IPS-15b (cell line): ENCODE measurements around the gene ATMIN.

Experiments
- H3K27me3 ChIP-seq: one replicate; pipeline ENCODE4 v1.6.1; 2013; ENCODE audit warnings: low read length; ENCODE audit not compliant: control insufficient read depth, insufficient read depth
- H3K36me3 ChIP-seq: one replicate; pipeline ENCODE4 v1.6.1; 2013; ENCODE audit warnings: low read length; ENCODE audit not compliant: control insufficient read depth, insufficient read depth
- H3K4me1 ChIP-seq: one replicate; pipeline ENCODE4 v1.6.1; 2013; ENCODE audit warnings: mild to moderate bottlenecking, low read length; ENCODE audit not compliant: control insufficient read depth, insufficient read depth
- H3K4me3 ChIP-seq: one replicate; pipeline ENCODE4 v1.5.1; 2013; ENCODE audit warnings: low read depth, low read length
- H3K9ac ChIP-seq: one replicate; pipeline ENCODE4 v1.6.1; 2013; ENCODE audit warnings: low read depth, mild to moderate bottlenecking, low read length
- H3K9me3 ChIP-seq: one replicate; pipeline ENCODE4 v1.6.1; 2013; ENCODE audit warnings: mild to moderate bottlenecking, low read length; ENCODE audit not compliant: control insufficient read depth, insufficient read depth

Gene ATMIN

GRCh38 chr16:80996688-80997138 lies 38.9 kb upstream of the ATMIN start:
- Histone ChIP-seq H3K4me3 (no peak overlapping the region), H3K9ac (no peak overlapping the region), H3K4me1 (no peaks in the 10 kb centered on the region), H3K27me3 (no peaks in the 10 kb centered on the region), H3K36me3 (no peaks in the 10 kb centered on the region), H3K9me3 (no peaks in the 10 kb centered on the region)

- no peaks in the 10 kb centered on the region for H3K27me3 ChIP-seq
- H3K4me1 ChIP-seq = no peaks in the 10 kb centered on the region
- H3K9me3 ChIP-seq = no peaks in the 10 kb centered on the region
- no peak overlapping the region for H3K9ac ChIP-seq
- no peak overlapping the region for H3K4me3 ChIP-seq
- H3K36me3 ChIP-seq = no peaks in the 10 kb centered on the region
These were observed 38.4 kb upstream of the ATMIN start for GRCh38 chr16:80997139-80997798.

- Histone ChIP-seq H3K9ac (no peak overlapping the region), H3K27me3 (no peaks in the 10 kb centered on the region), H3K9me3 (no peaks in the 10 kb centered on the region), H3K4me1 (no peaks in the 10 kb centered on the region), H3K36me3 (no peaks in the 10 kb centered on the region), H3K4me3 (no peak overlapping the region)
These were observed 37.5 kb upstream of the ATMIN start for GRCh38 chr16:80997964-80998620.

- Histone ChIP-seq H3K4me3 (no peak overlapping the region), H3K9ac (no peak overlapping the region), H3K27me3 (no peaks in the 10 kb centered on the region), H3K4me1 (no peaks in the 10 kb centered on the region), H3K36me3 (no peaks in the 10 kb centered on the region), H3K9me3 (no peaks in the 10 kb centered on the region)
These were observed 34.8 kb upstream of the ATMIN start for GRCh38 chr16:81000873-81001272.

- Histone ChIP-seq H3K36me3 (no peaks in the 10 kb centered on the region), H3K9me3 (no peaks in the 10 kb centered on the region), H3K27me3 (no peaks in the 10 kb centered on the region), H3K4me1 (no peaks in the 10 kb centered on the region), H3K9ac (no peak overlapping the region), H3K4me3 (no peak overlapping the region)
These were observed 34.3 kb upstream of the ATMIN start for GRCh38 chr16:81001330-81001729.

- Histone ChIP-seq H3K9ac (no peak overlapping the region), H3K27me3 (no peaks in the 10 kb centered on the region), H3K36me3 (no peaks in the 10 kb centered on the region), H3K4me1 (no peaks in the 10 kb centered on the region), H3K4me3 (no peak overlapping the region), H3K9me3 (no peaks in the 10 kb centered on the region)
These were observed 32.6 kb upstream of the ATMIN start for GRCh38 chr16:81003064-81003463.

- Histone ChIP-seq H3K9ac (no peak overlapping the region), H3K36me3 (no peaks in the 10 kb centered on the region), H3K4me3 (no peak overlapping the region), H3K9me3 (no peaks in the 10 kb centered on the region), H3K4me1 (no peaks in the 10 kb centered on the region), H3K27me3 (no peaks in the 10 kb centered on the region)
These were observed 31.8 kb upstream of the ATMIN start for GRCh38 chr16:81003610-81004460.

- no peak overlapping the region for H3K9ac ChIP-seq
- H3K27me3 ChIP-seq = no peaks in the 10 kb centered on the region
- no peaks in the 10 kb centered on the region for H3K36me3 ChIP-seq
- H3K9me3 ChIP-seq = no peaks in the 10 kb centered on the region
- H3K4me1 ChIP-seq = no peaks in the 10 kb centered on the region
- peak overlapping the region; percentile 84 for H3K4me3 ChIP-seq
These were observed 30.8 kb upstream of the ATMIN start for GRCh38 chr16:81004646-81005353.

- Histone ChIP-seq H3K27me3 (no peaks in the 10 kb centered on the region), H3K9ac (peak overlapping the region; percentile 99), H3K4me1 (no peaks in the 10 kb centered on the region), H3K36me3 (no peaks in the 10 kb centered on the region), H3K9me3 (no peaks in the 10 kb centered on the region), H3K4me3 (peak overlapping the region; percentile 84)
These were observed 30.0 kb upstream of the ATMIN start for GRCh38 chr16:81005610-81006161.

- Histone ChIP-seq H3K9ac (peak overlapping the region; percentile 99), H3K9me3 (no peaks in the 10 kb centered on the region), H3K27me3 (no peaks in the 10 kb centered on the region), H3K36me3 (no peaks in the 10 kb centered on the region), H3K4me3 (peak overlapping the region; percentile 84), H3K4me1 (no peaks in the 10 kb centered on the region)
These were observed 29.3 kb upstream of the ATMIN start for GRCh38 chr16:81006211-81006812.
